ENCODE measurements around the gene UBE2C. TPM values are rescaled to one million over a fixed set of nuclear protein-coding genes. Genes with fewer than 3 reads are reported as not detected.

The UBE2C gene
- total RNA-seq, 1 experiment from 2014 or later: 205 TPM

- ATAC-seq (no peak), DNase-seq (ENCODE audit: low read depth, low spot score) (no peak)
- peaks cover 13 to 34% of the 10 kb centered on the region in 2 experiments; a peak in 3 of 4 replicates for H3K4me1 ChIP-seq (ENCODE audit: control insufficient read depth in 1 of 2, insufficient read depth in 2 of 2, low read length in 2 of 2)
- no peak overlapping the region for H3K27ac ChIP-seq (ENCODE audit: low read depth, low read length)
- peaks cover 0 to 8% of the 10 kb centered on the region in 2 experiments; a peak in 1 of 4 replicates for H3K36me3 ChIP-seq (ENCODE audit: control insufficient read depth in 1 of 2, insufficient read depth in 2 of 2, low read length in 2 of 2)
- no peaks in the 10 kb centered on the region for H3K9me2 ChIP-seq (ENCODE audit: insufficient read depth)
- no peak overlapping the region for H2AFZ ChIP-seq (ENCODE audit: low read depth, low read length, poor library complexity, severe bottlenecking)
- CTCF ChIA-PET: no interaction called here
- H3K27me3 ChIP-seq (ENCODE audit: insufficient read depth, low read length): no peaks in the 10 kb centered on the region
- H3K4me2 ChIP-seq (ENCODE audit: low read length): no peak overlapping the region
- POLR2A ChIA-PET: interaction anchor here (1.0 kb wide), 1 partner anchor 12 kb away, joined by 4 read pairs; the partner anchor contains the start of gene SNX21
- RAD21 ChIA-PET (ENCODE audit: low non-redundant PET in 1 of 2, low total read pairs in 2 of 2, uncharacterized antibody in 2 of 2, unreplicated experiment in 2 of 2): interaction anchor here in 1 of 2 experiments (0.6 kb wide), 1 partner anchor 143 kb away, joined by 3 read pairs; no protein-coding TSS in a partner anchor
- no peak overlapping the region for H3K4me3 ChIP-seq (replicated peaks in 1 of 2; ENCODE audit: low read depth in 1 of 2, low read length in 2 of 2)
- intact Hi-C loops (cut with micrococcal nuclease): no loop called here
- H3K9ac ChIP-seq (ENCODE audit: low read length): no peak overlapping the region
- no peaks in the 10 kb centered on the region for H3K79me2 ChIP-seq (ENCODE audit: insufficient read depth, low read length)
- no peaks in the 10 kb centered on the region for H3K9me3 ChIP-seq (ENCODE audit: control insufficient read depth in 1 of 2, insufficient read depth in 1 of 2, low read depth in 1 of 2, low read length in 2 of 2)
- no peaks in the 10 kb centered on the region for H4K20me1 ChIP-seq (ENCODE audit: insufficient read depth)
- BruUV-seq (replicated peaks): no TSS peak
- TF ChIP-seq CEBPB (IDR thresholded peaks at IDR 0.05; ENCODE audit: low read depth): no peak
- no peak for TF ChIP-seq SP1 (IDR thresholded peaks at IDR 0.05; ENCODE audit: low read depth)
- no peak for TF ChIP-seq YY1 (IDR thresholded peaks at IDR 0.05; ENCODE audit: extremely low read depth, insufficient replicate concordance, low read depth, low read length)
- TF ChIP-seq POLR2A (IDR thresholded peaks at IDR 0.05; ENCODE audit: borderline replicate concordance, extremely low read depth, insufficient read depth, insufficient read length): no peak
- no peak for TF ChIP-seq POLR2AphosphoS5 (IDR thresholded peaks at IDR 0.05; ENCODE audit: low read depth, low read length)
- TF ChIP-seq REST (IDR thresholded peaks at IDR 0.05; ENCODE audit: low read depth): no peak
- TF ChIP-seq ELF1 (IDR thresholded peaks at IDR 0.05; ENCODE audit: borderline replicate concordance, low read depth): no peak
- TF ChIP-seq JUND (IDR thresholded peaks at IDR 0.05): no peak
- no peak for TF ChIP-seq ZNF274 (IDR thresholded peaks at IDR 0.05; ENCODE audit: low read depth, low read length)
- no peak for TF ChIP-seq TCF7L2 (IDR thresholded peaks at IDR 0.05; ENCODE audit: borderline replicate concordance, extremely low read depth, insufficient read depth, insufficient read length)
- TF ChIP-seq SRF (IDR thresholded peaks at IDR 0.05; ENCODE audit: low read depth): no peak
- TF ChIP-seq ZFX (IDR thresholded peaks at IDR 0.05): no peak
- TF ChIP-seq EZH2 (IDR thresholded peaks at IDR 0.05): no peak
- no peak for TF ChIP-seq MAX (IDR thresholded peaks at IDR 0.05)
- no peak for TF ChIP-seq CTCF (IDR thresholded peaks at IDR 0.05 in 2 of 3, conservative IDR thresholded peaks at IDR 0.05 in 1 of 3; ENCODE audit: borderline replicate concordance in 1 of 3, insufficient read depth in 1 of 3, low read depth in 2 of 3, low read length in 2 of 3)
- TF ChIP-seq ATF3 (IDR thresholded peaks at IDR 0.05): no peak
- no peak for TF ChIP-seq EGR1 (IDR thresholded peaks at IDR 0.05; ENCODE audit: low read depth)
- TF ChIP-seq EZH2phosphoT487 (IDR thresholded peaks at IDR 0.05; ENCODE audit: borderline replicate concordance): no peak
Observed at GRCh38 chr20:45821947-45822346, 9.5 kb downstream of the UBE2C start.

Measured in HCT116 (cell line).